Measurements from ENCODE around the gene SNAP23.

GRCh38 chr15:42456531-42456930, 38.9 kb upstream of the SNAP23 start:
- no peak for TF ChIP-seq CTCF (optimal IDR thresholded peaks at IDR 0.05 in 1 of 3, IDR thresholded peaks at IDR 0.05 in 1 of 3, conservative IDR thresholded peaks at IDR 0.05 in 1 of 3; ENCODE audit: extremely low read depth in 1 of 3, insufficient read depth in 2 of 3, low read length in 3 of 3)
- TF ChIP-seq EZH2 (IDR thresholded peaks at IDR 0.05; ENCODE audit: low read length), result no peak
